Stimulated activated CD4-positive, alpha-beta T cell treated with anti-CD3 and anti-CD28 coated beads, Interleukin-2, amount 100 ng/mL, for 4 hours (primary cell): ENCODE results near the gene PPP1R9B.

ENCODE experiments used
- DNase-seq: peaks from one replicate; pipeline ENCODE4 v3.0.0-alpha.2; 2020; ENCODE audit warnings: low read depth

The PPP1R9B gene

DNA sequence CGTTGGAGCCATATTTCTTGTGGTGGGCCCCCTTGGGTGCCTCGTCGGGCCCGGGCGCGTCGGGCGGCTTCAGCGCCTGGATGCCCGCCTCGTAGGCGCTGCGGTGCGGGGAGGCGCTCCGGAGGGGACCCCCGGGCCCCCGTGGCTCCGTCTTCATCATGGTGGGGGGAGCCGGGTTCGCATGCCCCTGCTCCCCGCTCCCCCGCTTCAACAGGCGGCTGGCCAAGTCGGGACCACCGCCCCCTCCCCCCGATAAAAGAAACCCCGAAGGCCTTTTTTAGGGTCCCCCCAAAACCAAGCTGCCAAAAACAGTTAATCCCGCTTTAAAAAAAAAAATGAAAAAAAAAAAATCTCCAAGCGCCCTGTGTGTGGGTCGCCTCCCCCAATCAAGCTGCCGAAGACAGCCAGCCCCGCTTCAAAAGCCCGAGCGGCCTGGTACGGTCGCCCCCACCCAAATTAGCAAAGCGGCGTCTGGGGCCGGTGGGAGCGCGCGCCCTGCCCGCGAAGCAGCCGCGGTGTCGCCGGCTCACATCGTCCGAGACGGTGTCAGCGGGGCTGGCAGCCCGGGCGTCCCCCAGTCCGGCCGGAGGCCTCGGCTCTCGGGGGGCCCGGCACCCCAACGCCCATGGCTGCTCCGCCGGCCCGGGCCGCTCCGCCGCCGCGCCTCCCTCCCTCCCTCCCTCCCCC, at the start of gene PPP1R9B:
TSS of gene PPP1R9B (minus strand) at position 324 of the 687 bp plus-strand sequence. CDS start at position 160, 164 bp downstream.
- no peak for DNase-seq

DNA sequence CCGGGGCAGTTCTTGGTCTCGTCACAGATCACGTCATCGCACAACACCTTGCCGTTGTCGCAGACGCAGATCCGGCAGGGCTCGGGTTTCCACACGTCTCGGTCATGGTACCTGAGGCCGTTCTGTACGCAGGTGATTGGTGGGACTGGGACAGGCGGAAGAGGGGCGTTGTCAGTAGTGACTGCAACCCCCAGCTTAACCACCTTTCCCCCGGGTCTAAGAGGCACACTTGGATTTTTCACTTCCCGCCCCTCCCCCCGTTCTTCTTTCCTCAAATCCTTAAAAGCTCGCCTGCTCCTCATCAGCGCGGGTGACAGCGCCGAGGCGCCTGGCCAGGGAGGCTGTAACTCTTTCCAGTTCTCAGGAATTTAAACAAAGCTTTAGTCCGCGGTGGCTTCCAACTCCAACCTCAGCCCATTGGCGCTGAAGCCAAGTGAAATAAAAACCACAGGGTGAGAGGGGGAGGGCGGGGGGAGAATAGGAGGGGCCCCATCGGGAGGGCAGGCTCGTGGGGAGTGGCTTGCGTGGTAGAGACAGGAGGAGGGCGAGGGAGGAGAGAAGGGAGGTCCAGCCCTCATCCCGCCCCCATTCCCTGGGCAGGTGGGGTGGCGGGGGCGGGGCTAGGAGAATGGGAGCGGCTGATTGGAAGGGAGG, 49.5 kb upstream of the PPP1R9B start:
- peak; percentile 48 for DNase-seq

DNA sequence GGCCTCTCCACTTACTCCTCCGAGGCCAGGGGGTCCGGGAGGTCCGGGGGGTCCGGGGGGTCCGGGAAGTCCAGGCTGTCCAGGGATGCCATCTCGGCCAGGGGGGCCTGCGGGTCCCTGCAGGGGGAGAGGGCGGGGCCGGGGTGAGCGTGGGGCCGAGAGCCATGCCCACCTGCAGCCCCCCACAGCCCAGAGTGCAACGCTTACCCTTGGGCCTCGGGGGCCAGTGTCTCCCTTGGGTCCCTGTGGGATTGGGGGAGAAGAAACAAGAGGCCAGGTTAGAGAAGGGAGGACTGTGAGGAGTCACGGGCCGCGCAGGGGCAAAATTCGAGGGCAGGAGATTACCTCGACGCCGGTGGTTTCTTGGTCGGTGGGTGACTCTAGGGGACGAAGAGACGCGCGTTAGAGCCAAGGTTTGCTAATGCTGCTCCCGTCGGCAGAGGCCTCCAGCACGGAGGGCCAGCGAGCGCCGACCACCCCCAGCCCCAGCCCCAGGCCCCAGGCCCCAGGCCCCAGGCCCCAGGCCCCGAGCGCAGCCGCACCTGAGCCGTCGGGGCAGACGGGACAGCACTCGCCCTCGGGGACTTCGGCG, 48.8 kb upstream of the PPP1R9B start:
- DNase-seq, result no peak

DNA sequence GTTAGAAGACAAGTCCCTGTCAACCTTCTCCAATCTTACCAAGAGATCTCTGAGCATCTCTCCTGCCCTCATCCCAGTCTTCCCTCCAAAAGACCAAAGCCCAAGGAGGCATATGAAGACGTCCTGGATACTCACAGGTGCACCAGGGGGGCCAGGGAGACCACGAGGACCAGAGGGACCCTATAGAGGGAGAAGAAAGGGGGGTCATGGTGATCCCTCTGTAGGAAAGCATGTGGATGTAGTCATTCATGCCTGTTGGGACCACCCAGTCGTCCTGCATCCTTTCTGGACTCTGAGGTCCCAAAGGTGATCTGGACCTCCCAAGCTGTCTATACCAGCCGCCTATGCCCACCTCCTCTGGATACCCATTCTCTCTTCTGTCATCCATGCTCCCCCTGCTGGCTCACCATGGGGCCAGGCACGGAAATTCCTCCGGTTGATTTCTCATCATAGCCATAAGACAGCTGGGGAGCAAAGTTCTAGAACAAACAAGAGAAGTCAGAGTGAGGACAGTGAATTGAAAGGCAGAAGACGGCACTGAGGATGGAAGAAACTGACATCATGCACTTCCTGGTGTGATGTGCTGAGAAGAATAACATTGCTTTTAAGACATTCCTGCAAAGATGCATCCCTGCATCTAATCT, 47.7 kb upstream of the PPP1R9B start:
- DNase-seq, result peak; percentile 45

GRCh38 chr17:50196826-50197225, 46.3 kb upstream of the PPP1R9B start:
- DNase-seq, result no peak

DNA sequence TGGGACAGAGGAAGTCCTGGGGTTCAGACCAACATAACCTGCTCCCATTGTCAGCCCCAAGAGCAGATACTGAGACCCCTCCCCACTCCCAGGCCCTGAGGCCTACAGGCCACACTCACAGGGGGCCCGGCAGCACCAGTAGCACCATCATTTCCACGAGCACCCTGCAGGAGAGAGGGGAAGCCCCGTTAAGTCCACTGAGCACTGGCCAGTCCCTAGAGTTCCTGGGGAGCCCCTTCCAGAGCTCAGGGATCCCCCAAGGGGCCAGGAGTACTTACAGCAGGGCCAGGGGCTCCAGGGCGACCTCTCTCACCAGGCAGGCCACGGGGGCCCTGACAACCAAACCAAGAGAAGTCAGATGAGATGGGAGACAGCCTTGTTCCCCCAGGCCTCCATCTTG, 45.6 kb upstream of the PPP1R9B start:
- no peak for DNase-seq

DNA sequence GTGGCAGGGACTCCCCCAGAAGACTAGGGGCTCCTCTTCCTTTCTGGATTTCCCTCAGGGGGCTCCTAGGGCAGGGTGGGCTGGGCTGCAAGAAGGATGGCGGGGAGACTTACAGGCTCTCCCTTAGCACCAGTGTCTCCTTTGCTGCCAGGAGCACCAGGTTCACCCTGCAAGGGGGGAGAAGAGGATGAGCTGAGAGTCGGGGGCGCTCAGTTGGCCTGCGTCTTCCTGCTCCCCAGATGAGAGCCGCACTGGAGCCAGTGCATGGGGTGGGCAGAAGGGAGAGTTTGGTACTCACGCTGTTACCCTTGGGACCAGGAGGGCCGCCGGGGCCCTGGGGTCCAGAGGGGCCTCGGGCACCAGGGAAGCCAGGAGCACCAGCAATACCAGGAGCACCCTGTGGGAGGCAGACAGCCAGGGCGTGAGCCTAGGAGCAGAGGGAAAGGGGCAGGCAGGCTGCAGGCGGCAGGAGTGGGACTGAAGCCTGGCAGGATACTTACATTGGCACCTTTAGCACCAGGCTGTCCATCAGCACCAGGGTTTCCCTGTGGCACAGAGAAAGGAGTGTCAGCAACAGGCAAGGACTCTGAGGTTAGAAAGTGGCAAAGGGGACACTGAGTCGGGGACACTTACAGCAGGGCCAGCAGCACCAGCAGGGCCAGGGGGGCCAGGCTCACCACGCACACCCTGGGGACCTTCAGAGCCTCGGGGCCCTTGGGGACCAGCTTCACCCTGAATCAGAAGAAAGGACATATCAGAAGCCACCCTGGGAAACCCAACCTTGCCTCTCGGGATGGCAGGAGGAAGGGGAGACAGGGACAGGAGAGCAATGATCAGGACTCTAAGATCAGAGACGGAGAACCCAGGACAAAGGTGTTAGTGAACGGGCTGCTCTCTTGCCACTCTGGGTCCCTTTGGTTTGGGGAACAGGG, 44.7 kb upstream of the PPP1R9B start:
- no peak for DNase-seq

DNA sequence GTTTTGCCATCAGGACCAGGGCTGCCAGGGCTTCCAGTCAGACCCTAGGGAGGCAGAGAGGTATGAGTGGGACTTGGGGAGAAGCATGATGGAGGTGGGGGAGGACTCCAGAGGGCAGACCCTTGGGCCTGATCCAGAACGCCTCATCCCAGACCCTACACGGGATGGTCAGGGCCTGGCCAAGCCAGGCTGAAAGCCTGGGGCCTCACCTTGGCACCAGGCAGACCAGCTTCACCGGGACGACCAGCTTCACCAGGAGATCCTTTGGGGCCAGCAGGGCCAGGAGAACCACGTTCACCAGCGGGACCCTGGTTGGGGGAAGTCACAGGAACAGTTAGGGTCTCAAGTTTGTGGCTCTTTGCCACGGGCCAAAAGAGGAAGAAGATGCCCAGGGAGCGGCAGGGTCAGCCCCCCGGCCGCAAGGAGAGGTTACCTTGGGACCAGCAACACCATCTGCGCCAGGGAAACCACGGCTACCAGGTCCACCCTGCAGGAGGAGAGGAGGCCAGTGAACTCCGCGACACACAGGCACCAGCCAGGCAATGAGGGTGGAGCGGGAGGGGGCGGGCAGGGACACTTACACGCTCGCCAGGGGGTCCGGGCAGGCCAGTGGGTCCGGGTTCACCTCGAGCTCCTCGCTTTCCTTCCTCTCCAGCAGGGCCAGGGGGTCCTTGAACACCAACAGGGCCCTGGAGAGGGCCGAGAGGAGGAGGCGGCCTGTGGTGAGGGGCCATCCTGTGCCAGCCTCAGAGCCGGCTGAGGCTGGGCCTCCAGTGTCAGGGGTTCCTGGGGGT, 43.9 kb upstream of the PPP1R9B start:
- no peak for DNase-seq

DNA sequence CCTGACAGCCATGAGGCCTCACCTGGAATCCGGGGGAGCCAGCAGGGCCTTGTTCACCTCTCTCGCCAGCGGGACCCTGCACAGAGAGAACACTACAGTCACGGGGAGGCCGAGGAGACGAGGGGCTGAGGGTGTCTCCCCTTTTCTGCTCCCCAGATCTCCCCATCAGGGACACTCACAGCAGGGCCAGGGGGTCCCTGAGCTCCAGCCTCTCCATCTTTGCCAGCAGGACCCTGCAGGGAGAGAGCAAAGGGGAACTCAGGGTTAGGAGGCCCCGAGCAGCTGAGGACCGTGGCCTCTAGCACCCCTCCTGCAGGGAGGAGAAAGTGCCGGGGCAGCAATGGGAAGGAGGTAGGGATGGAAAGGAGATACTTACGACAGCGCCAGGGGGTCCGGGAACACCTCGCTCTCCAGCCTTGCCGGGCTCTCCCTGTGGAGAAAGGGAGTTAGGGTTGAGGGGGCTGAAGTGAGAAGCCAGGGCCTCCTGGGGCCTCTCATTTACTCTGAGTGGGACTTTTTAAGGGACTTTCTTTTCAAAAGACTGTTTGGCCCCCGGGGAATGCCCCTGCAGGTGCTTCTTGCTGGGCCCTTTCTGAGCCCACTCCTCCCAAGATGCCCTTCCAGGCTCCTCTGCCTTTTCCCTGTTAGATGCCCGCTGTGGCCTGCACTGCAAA, 42.3 kb upstream of the PPP1R9B start:
- DNase-seq, result no peak

DNA sequence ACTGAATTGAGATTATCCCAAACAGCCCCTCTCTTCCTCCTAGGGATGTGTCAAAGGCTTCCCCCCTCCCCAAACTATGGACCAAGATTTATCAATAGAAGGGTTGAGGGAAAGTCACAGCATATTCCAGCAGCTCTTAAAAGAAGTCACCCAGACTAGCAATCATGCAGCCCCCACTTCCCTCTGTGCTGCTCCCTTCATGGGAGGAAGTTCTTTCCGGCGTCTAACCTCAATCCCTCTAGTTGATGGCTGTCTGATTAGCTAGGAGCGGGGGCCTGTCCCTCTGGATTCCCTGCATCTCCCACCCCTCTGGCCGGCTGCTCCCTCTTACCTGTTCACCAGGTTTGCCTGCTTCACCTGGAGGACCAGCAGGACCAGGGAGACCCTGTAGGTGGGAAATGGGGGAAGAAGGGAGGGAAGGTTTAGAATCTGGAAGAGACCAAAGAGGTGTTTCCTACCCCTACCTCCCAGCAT, 41.7 kb upstream of the PPP1R9B start:
- no peak for DNase-seq

- no peak for DNase-seq
These were observed 41.1 kb upstream of the PPP1R9B start for GRCh38 chr17:50191359-50192143.

DNA sequence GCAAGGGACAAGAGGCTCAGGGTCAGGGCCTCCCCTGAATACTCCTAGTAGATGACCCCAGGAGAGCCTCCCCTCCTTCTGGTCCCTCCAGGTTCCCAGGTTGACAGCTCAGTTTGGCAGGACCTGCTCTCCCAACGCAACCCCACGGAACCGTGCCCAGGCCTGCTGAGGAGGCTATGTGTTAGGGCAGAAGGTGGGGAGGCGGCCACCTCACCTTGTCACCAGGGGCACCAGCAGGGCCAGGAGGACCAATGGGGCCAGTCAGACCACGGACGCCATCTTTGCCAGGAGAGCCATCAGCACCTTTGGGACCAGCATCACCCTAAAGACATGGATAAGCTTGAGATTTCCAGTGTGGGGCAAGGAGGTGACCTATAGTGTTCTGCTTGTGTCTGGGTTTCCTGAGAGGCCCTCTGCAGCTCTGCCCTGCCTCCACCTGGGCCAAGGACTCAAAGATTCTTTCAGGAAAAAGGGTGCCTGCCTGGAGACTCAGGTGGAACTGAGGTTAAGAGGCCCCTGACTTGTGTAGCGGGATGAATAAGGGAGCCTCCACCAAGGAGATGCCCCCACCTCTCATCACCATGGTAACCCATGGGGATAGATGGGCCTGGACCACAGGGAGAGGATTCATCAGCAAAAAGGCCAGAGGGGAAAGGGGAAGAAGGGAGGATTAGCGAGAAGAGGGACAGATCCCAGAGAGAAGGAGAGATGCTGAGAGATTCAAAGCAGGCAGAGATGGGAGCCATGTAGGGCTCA, 40.3 kb upstream of the PPP1R9B start:
- no peak for DNase-seq

DNA sequence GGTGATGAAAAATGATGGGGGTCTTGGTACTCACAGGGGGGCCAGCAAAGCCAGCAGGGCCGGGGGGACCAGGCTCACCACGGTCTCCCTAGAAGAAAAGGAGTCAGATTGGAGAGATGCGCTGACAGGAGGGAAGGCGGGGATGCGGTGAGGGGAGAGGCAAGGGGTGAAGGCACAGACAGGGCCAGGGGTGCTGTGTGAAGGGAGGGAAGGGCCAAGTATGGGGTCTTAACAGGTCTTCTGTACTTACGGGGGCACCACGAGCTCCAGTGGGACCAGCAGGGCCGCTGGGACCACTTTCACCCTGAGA, 39.8 kb upstream of the PPP1R9B start:
- no peak for DNase-seq

GRCh38 chr17:50189550-50190292, 39.2 kb upstream of the PPP1R9B start:
- DNase-seq, result no peak

DNA sequence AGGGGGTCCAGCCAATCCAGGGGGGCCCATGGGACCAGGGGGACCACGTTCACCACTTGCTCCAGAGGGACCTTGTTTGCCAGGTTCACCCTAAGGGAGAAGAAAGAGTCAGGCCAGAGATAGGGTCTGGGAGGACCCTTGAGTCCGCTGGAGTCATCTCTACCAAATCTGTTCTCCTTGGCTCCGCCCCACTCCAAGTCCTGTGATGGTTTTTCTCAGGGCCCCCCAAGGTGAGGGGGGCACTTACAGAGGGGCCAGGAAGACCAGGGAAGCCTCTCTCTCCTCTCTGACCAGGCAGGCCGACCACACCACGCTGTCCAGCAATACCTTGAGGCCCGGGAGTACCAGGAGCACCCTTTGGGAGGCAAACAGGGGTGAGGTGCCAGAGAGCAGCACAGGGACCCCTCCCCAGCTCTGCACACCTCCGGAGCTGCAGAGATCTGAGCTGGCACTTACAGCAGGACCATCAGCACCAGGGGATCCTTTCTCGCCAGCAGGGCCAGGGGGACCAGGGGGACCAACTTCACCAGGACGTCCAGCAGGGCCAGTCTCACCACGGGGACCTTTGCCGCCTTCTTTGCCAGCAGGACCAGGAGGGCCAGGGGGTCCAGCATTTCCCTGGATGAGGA, 38.6 kb upstream of the PPP1R9B start:
- DNase-seq, result no peak

GRCh38 chr17:50188531-50188920, 38.0 kb upstream of the PPP1R9B start:
- no peak for DNase-seq

- DNase-seq, result no peak
These were observed 37.5 kb upstream of the PPP1R9B start for GRCh38 chr17:50187751-50188530.
